HG02763 (cell line): ENCODE results near the gene FAM72C.
"Not testable (repeated sequence)": the region's sequence is repeated elsewhere in the genome, so short reads cannot be mapped to it uniquely, and the experiment has no call there.

Source experiments
- ATAC-seq: cut with Tn5 transposase; IDR thresholded peaks from one replicate; pipeline ENCODE4 v1.9.1; 2021; ENCODE audit warnings: mild to moderate bottlenecking, moderate library complexity; ENCODE audit not compliant: unreplicated experiment

Gene FAM72C

DNA sequence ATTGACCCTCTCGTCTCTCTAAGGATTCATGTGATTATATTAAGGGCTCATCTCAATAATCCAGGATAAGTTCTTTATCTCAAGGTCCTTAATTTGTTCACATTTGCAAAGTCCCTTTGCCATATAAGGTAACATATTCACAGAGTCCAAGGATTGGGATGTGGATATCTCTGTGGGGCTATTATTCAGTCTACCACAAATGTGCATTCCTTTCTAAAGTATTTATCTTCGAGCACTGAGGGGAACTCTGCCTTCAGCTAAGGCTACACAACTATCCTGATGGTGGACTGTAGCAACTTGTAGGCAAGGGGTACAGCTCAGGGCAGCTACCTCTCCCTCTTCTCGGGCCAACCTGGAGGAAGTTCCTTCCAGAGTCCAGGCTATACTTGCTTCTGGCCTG lies 53.2 kb downstream of the FAM72C start:
- not testable (repeated sequence) for ATAC-seq

DNA sequence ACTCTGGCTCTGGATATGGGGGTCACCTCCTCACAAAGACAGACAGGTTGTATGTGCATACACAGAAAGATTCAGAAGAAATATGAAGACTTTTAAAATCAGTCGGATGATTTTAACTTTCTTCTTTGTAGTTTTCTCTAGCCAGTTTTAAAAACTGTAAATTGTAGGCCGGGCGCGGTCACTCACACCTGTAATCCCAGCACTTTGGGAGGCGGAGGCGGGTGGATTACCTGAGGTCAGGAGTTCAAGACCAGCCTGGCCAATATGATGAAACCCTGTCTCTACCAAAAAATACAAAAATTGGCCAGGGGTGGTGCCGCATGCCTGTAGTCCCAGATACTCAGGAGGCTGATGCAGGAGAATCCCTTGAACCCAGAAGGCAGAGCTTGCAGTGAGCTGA lies 58.1 kb downstream of the FAM72C start:
- ATAC-seq: not testable (repeated sequence)
